Ascending aorta (tissue), 2 donors: ENCODE results near the gene SLC26A8. TPM values are rescaled to one million over a fixed set of nuclear protein-coding genes. Genes with fewer than 3 reads are reported as not detected.

Experiments
- DNase-seq, 2 donors: peaks; one replicate each; pipeline ENCODE4 v3.0.0-alpha.2; 2019; ENCODE audit warnings: low spot score in 2 of 2
- H3K27ac ChIP-seq, 2 donors: fragments of 200-600 bp; sonication (generic); one replicate each; pipeline ENCODE4 v1.5.1; 2016 to 2017; ENCODE audit warnings: mild to moderate bottlenecking in 1 of 2
- H3K27me3 ChIP-seq: fragments of 200-600 bp; sonication (generic); one replicate; pipeline ENCODE4 v1.5.1; 2017
- H3K36me3 ChIP-seq, 2 donors: fragments of 200-600 bp; sonication (generic); one replicate each; pipeline ENCODE4 v1.5.1; 2016
- H3K4me1 ChIP-seq, 2 donors: fragments of 200-600 bp; sonication (generic); one replicate each; pipeline ENCODE4 v1.5.1; 2016 to 2017; ENCODE audit warnings: mild to moderate bottlenecking in 1 of 2
- H3K4me3 ChIP-seq, 2 donors: fragments of 200-600 bp; sonication (generic); one replicate each; pipeline ENCODE4 v1.5.1; 2016 to 2017; ENCODE audit warnings: mild to moderate bottlenecking in 1 of 2
- H3K9me3 ChIP-seq, 2 donors: fragments of 200-600 bp; sonication (generic); one replicate each; pipeline ENCODE4 v1.5.1; 2016
- CTCF ChIP-seq, 3 experiments: fragments of 200-600 bp in 2 of 3; fragments of 450-650 bp in 1 of 3; sonication (generic) in 2 of 3; IDR thresholded peaks; one replicate each; pipeline ENCODE4 v1.5.1; 2016 to 2019; ENCODE audit warnings: antibody characterized with exemption in 3 of 3, mild to moderate bottlenecking in 1 of 3, moderate library complexity in 1 of 3
- intact Hi-C: fragments of 100-400 bp; cut with DNase I; formaldehyde crosslinking; loops from one replicate; pipeline ENCODE4 v1.15.1; 2023
- total RNA-seq: library from RNA; depleted of rRNA; stranded (reverse); fragments of >200 nt; gene quantifications from one replicate; pipeline ENCODE4 v1.1.0, GENCODE V29; 2016

SLC26A8 gene
- total RNA-seq, 1 donor from 2014 or later = not detected

- H3K36me3 ChIP-seq = no peaks in the 10 kb centered on the region
- H3K9me3 ChIP-seq = no peaks in the 10 kb centered on the region
- H3K4me1 ChIP-seq = peaks cover 1 to 41% of the 10 kb centered on the region in 2 donors
- H3K27ac ChIP-seq = no peak overlapping the region
- DNase-seq = no peak
- no peaks in the 10 kb centered on the region for H3K27me3 ChIP-seq
- no peak for TF ChIP-seq CTCF (IDR thresholded peaks at IDR 0.05)
- intact Hi-C loops = no loop called here
- no peak overlapping the region for H3K4me3 ChIP-seq
Measured at GRCh38 chr6:36032261-36032660, 7.8 kb upstream of the SLC26A8 start.

- H3K9me3 ChIP-seq = no peaks in the 10 kb centered on the region
- intact Hi-C loops = loop anchor here (5.0 kb wide), 2 partner anchors 333 to 532 kb away; partner anchors contain the start of gene TEAD3
- H3K27ac ChIP-seq = peak overlapping the region; percentile 85 to 94
- no peaks in the 10 kb centered on the region for H3K27me3 ChIP-seq
- peaks cover 0 to 42% of the 10 kb centered on the region in 2 donors for H3K4me1 ChIP-seq
- TF ChIP-seq CTCF (IDR thresholded peaks at IDR 0.05) = no peak
- DNase-seq = no peak
- peak overlapping the region; percentile 97 to 98 for H3K4me3 ChIP-seq
- H3K36me3 ChIP-seq = no peaks in the 10 kb centered on the region
Measured at GRCh38 chr6:36029464-36029863, 5.0 kb upstream of the SLC26A8 start.

- H3K36me3 ChIP-seq = no peaks in the 10 kb centered on the region
- H3K27ac ChIP-seq = peak overlapping the region; percentile 85 to 94
- TF ChIP-seq CTCF (IDR thresholded peaks at IDR 0.05) = no peak
- H3K4me1 ChIP-seq = peaks cover 0 to 41% of the 10 kb centered on the region in 2 donors
- intact Hi-C loops = loop anchor here (5.0 kb wide), 2 partner anchors 333 to 532 kb away; partner anchors contain the start of gene TEAD3
- H3K27me3 ChIP-seq = no peaks in the 10 kb centered on the region
- DNase-seq = peak; percentile 42 to 87
- peak overlapping the region; percentile 97 to 98 for H3K4me3 ChIP-seq
- H3K9me3 ChIP-seq = no peaks in the 10 kb centered on the region
Measured at GRCh38 chr6:36028877-36029324, 4.5 kb upstream of the SLC26A8 start.

- TF ChIP-seq CTCF (IDR thresholded peaks at IDR 0.05) = no peak
- intact Hi-C loops = loop anchor here (5.0 kb wide), 2 partner anchors 334 to 531 kb away; partner anchors contain the start of gene TEAD3
- Histone ChIP-seq H3K4me3 (peak overlapping the region; percentile 97 to 98), H3K36me3 (no peaks in the 10 kb centered on the region), H3K9me3 (no peaks in the 10 kb centered on the region), H3K27ac (peak overlapping the region; percentile 85 to 94), H3K4me1 (peaks cover 0 to 36% of the 10 kb centered on the region in 2 donors), H3K27me3 (no peaks in the 10 kb centered on the region)
- DNase-seq = peak; percentile 10 to 75
Measured at GRCh38 chr6:36028088-36028876, 3.8 kb upstream of the SLC26A8 start.

- Histone ChIP-seq H3K4me1 (peaks cover 0 to 35% of the 10 kb centered on the region in 2 donors), H3K27me3 (no peaks in the 10 kb centered on the region), H3K36me3 (no peaks in the 10 kb centered on the region), H3K4me3 (peak within 1 kb of the TSS; percentile 97 to 98), H3K9me3 (no peaks in the 10 kb centered on the region), H3K27ac (peak within 1 kb of the TSS; percentile 85 to 94)
- peak; percentile 93 to 97 (median 93) for TF ChIP-seq CTCF (IDR thresholded peaks at IDR 0.05)
- intact Hi-C loops = loop anchor here (1.0 to 5.0 kb wide), 4 partner anchors 68 to 530 kb away; partner anchors contain the start of genes BRPF3 and TEAD3
- DNase-seq = peak; percentile 97 to 100
Measured at GRCh38 chr6:36027501-36028087, 3.2 kb upstream of the SLC26A8 start, which contains the start of gene MAPK14. MAPK14 (plus strand) TSS chr6:36027808; CDS start chr6:36028158, 350 bp downstream.
